Measurements from ENCODE around the gene WAC. TPM values are rescaled to one million over a fixed set of nuclear protein-coding genes. Genes with fewer than 3 reads are reported as not detected.
"Not testable (repeated sequence)": the region's sequence is repeated elsewhere in the genome, so short reads cannot be mapped to it uniquely, and the experiment has no call there.

WAC gene
- total RNA-seq, 1 experiment from 2014 or later: 93.9 TPM

DNA sequence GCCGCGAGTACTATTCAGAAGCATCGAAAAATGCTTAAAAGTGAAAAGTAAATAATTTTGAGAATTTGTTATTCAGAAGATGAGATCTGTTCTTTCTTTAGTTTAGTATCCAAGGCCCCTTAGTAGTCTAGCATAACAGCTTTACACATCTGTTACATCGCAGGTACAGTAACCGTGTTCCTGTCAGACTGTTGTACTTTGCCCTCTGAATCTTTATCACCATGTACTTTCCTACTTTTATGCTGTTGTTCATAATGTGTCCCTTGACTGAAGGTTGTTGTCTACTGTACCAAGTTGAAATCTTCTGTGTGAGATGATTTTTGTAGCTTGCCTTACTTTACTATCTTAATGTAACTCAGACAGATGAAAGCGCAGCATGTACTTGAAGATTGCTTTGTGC is 38.3 kb downstream of the WAC start:
- intact Hi-C loops (cut with micrococcal nuclease; ENCODE audit: unreplicated experiment): no loop called here
- H4K20me1 ChIP-seq (ENCODE audit: insufficient read depth): peaks cover 89% of the 10 kb centered on the region
- 0 out of 2 replicates have a peak, but pooled peaks cover 3% of the 10 kb centered on the region for H3F3A ChIP-seq (ENCODE audit: insufficient read depth, low read depth)
- no peaks in the 10 kb centered on the region for H3K9me2 ChIP-seq (ENCODE audit: insufficient read depth)
- TF ChIP-seq EZH2 (IDR thresholded peaks at IDR 0.05; ENCODE audit: low read depth) (no peak), CTCF (conservative IDR thresholded peaks at IDR 0.05) (no peak)
- no TSS peak for BruUV-seq (replicated peaks)
- no peak overlapping the region for H3K27ac ChIP-seq
- no peak for DNase-seq
- H3K79me2 ChIP-seq (ENCODE audit: low read depth): peaks cover 98% of the 10 kb centered on the region
- CTCF ChIA-PET: no interaction called here
- H2AFZ ChIP-seq: no peak overlapping the region
- POLR2A ChIA-PET (ENCODE audit: unreplicated experiment): no interaction called here
- no peaks in the 10 kb centered on the region for H3K9me3 ChIP-seq (ENCODE audit: insufficient read depth, low read depth)
- no peaks in the 10 kb centered on the region for H3K4me1 ChIP-seq (replicated peaks; ENCODE audit: insufficient read depth)
- no peak overlapping the region for H3K4me2 ChIP-seq
- H3K27me3 ChIP-seq (ENCODE audit: insufficient read depth, low read depth): no peaks in the 10 kb centered on the region
- peaks cover 11% of the 10 kb centered on the region for H3K36me3 ChIP-seq (ENCODE audit: low read depth)
- H3K4me3 ChIP-seq: no peak overlapping the region

- H3K4me2 ChIP-seq; H3K4me1 ChIP-seq (replicated peaks; ENCODE audit: insufficient read depth); H3K9me3 ChIP-seq (ENCODE audit: insufficient read depth, low read depth); H2AFZ ChIP-seq; DNase-seq; BruUV-seq (replicated peaks); POLR2A ChIA-PET (ENCODE audit: unreplicated experiment); H3K27me3 ChIP-seq (ENCODE audit: insufficient read depth, low read depth); H3K9me2 ChIP-seq (ENCODE audit: insufficient read depth); H3K27ac ChIP-seq; CTCF ChIA-PET; H3K4me3 ChIP-seq; intact Hi-C loops (cut with micrococcal nuclease; ENCODE audit: unreplicated experiment): not testable (repeated sequence)
- Histone ChIP-seq H3F3A (ENCODE audit: insufficient read depth, low read depth) (0 out of 2 replicates have a peak, but pooled peaks cover 12% of the 10 kb centered on the region), H3K79me2 (ENCODE audit: low read depth) (peaks cover 98% of the 10 kb centered on the region), H4K20me1 (ENCODE audit: insufficient read depth) (peaks cover 90% of the 10 kb centered on the region), H3K36me3 (ENCODE audit: low read depth) (peaks cover 11% of the 10 kb centered on the region)
Measured at GRCh38 chr10:28574214-28574613, 41.3 kb downstream of the WAC start.

DNA sequence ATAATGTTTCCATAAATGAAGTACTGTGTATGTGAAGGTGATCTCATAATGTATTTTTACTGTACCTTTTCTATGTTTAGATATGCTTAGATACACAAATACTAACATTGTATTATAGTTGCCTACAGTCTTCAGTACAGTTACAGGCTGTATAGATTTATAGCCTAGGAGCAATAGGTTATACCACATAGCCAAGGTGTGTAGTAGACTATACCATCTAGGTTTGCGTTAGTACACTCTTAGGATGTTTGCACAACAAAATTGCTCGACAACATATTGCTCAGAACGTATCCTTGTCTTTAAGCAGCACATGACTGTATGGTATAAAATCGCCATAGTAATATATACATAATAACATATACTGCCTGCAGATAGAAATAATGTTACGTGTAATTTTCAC is 42.9 kb downstream of the WAC start:
- CTCF ChIA-PET: no interaction called here
- 0 out of 2 replicates have a peak, but pooled peaks cover 17% of the 10 kb centered on the region for H3F3A ChIP-seq (ENCODE audit: insufficient read depth, low read depth)

More for the DNA sequence above, 42.9 kb downstream of the WAC start:
- intact Hi-C loops (cut with micrococcal nuclease; ENCODE audit: unreplicated experiment): no loop called here
- TF ChIP-seq CTCF (conservative IDR thresholded peaks at IDR 0.05) (no peak), EZH2 (IDR thresholded peaks at IDR 0.05; ENCODE audit: low read depth) (no peak)
- peaks cover 99% of the 10 kb centered on the region for H3K79me2 ChIP-seq (ENCODE audit: low read depth)
- H3K27ac ChIP-seq: no peak overlapping the region
- H3K9me3 ChIP-seq (ENCODE audit: insufficient read depth, low read depth): no peaks in the 10 kb centered on the region
- H3K4me1 ChIP-seq (replicated peaks; ENCODE audit: insufficient read depth): no peaks in the 10 kb centered on the region
- H3K4me3 ChIP-seq: no peak overlapping the region
- peaks cover 92% of the 10 kb centered on the region for H4K20me1 ChIP-seq (ENCODE audit: insufficient read depth)
- H3K27me3 ChIP-seq (ENCODE audit: insufficient read depth, low read depth): no peaks in the 10 kb centered on the region
- H3K9me2 ChIP-seq (ENCODE audit: insufficient read depth): no peaks in the 10 kb centered on the region
- POLR2A ChIA-PET (ENCODE audit: unreplicated experiment): no interaction called here
- DNase-seq: no peak
- BruUV-seq (replicated peaks): no TSS peak
- no peak overlapping the region for H3K4me2 ChIP-seq
- no peak overlapping the region for H2AFZ ChIP-seq
- H3K36me3 ChIP-seq (ENCODE audit: low read depth): peaks cover 12% of the 10 kb centered on the region; the same call in 1 of the 2 replicates

All from PC-9 (cell line).